ENCODE data around the gene LMBR1L. TPM values are rescaled to one million over a fixed set of nuclear protein-coding genes. Genes with fewer than 3 reads are reported as not detected.
A peak's percentile ranks its signal among the peaks of the same experiment; 100 is the strongest.
"Not testable (repeated sequence)": the region's sequence is repeated elsewhere in the genome, so short reads cannot be mapped to it uniquely, and the experiment has no call there.

LMBR1L gene
- polyA plus RNA-seq, 1 donor from 2014 or later = 37.3 TPM

GRCh38 chr12:49130151-49131050 is 19.8 kb upstream of the LMBR1L start:
- H3K4me1 Mint-ChIP-seq = peaks cover 32 to 39% (median 39%) of the 10 kb centered on the region in 3 donors

GRCh38 chr12:49129332-49130150 is 18.9 kb upstream of the LMBR1L start:
- Mint-ChIP-seq H3K4me1 (peaks cover 30 to 39% (median 37%) of the 10 kb centered on the region in 3 donors), H3K4me3 (peak overlapping the region; percentile 96 to 99 (median 98)), H3K36me3 (peaks cover 8% of the 10 kb centered on the region), H3K27me3 (no peaks in the 10 kb centered on the region), H3K9me3 (no peaks in the 10 kb centered on the region), H3K27ac (peak overlapping the region; percentile 97 to 99 (median 98))

More at GRCh38 chr12:49130151-49131050, 19.8 kb upstream of the LMBR1L start:
- H3K27ac Mint-ChIP-seq = peak overlapping the region; percentile 97 to 99 (median 98)
- H3K4me3 Mint-ChIP-seq = peak overlapping the region; percentile 96 to 99 (median 98)
- H3K36me3 Mint-ChIP-seq = peaks cover 8% of the 10 kb centered on the region
- no peaks in the 10 kb centered on the region for H3K9me3 Mint-ChIP-seq
- no peaks in the 10 kb centered on the region for H3K27me3 Mint-ChIP-seq

DNA sequence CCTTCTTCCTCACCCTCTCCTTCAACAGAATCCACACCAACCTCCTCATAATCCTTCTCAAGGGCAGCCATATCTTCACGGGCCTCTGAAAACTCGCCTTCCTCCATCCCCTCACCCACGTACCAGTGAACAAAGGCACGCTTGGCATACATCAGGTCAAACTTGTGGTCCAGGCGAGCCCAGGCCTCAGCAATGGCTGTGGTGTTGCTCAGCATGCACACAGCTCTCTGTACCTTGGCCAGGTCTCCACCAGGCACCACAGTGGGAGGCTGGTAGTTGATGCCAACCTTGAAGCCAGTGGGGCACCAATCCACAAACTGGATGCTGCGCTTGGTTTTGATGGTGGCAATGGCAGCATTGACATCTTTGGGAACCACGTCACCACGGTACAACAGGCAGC is 17.3 kb upstream of the LMBR1L start:
- H3K4me1 Mint-ChIP-seq = peaks cover 26 to 31% (median 29%) of the 10 kb centered on the region in 3 donors
- H3K27me3 Mint-ChIP-seq, H3K36me3 Mint-ChIP-seq, H3K9me3 Mint-ChIP-seq: not testable (repeated sequence)
- H3K4me3 Mint-ChIP-seq = peak overlapping the region in 1 of 4 donors; percentile 81
- H3K27ac Mint-ChIP-seq = peak overlapping the region in 2 of 3 donors; percentile 28 to 75

DNA sequence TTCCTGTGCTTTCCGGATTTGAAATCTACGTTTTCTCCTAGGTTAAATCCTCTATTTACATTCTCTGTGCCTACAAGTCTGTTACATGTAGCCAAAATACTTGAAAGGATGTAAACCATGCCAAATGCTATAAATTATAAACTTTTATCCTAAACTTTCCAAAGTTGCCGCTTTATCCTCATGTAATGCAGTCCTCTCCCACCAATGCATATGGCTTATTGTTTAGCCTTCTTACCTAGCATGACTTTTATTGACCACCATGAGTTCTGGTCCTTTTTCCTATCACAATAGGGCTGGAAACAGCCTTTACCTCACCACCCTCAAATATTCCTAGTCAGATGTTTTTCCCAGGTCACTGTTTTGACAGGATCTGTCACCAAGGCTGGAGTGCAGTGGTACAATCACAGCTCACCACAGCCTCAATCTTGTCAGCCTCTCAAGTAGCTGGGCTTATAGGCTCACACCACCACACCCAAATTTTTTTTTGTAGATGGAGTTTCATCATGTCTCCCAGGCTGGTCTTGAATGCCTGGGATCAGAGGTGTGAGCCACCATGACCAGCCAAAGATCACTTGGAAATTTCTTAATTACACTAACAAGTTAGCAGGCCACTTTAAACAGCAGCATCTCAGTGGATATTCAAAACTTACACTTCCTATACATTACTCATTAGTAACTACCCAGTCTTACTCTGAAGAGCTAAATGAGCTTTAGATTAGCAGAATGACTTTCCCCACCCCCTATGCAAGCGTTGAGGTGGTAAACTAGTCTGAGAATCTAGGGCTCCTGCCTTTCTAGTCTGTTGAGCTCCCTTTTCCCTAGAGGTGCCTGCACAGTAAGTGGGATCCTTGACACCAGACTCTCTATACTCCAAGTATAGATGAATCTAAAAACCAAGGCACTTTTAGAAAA is 16.5 kb upstream of the LMBR1L start:
- Mint-ChIP-seq H3K4me3 (peak overlapping the region in 1 of 4 donors; percentile 81), H3K27ac (peak overlapping the region; percentile 0 to 75 (median 28))

DNA sequence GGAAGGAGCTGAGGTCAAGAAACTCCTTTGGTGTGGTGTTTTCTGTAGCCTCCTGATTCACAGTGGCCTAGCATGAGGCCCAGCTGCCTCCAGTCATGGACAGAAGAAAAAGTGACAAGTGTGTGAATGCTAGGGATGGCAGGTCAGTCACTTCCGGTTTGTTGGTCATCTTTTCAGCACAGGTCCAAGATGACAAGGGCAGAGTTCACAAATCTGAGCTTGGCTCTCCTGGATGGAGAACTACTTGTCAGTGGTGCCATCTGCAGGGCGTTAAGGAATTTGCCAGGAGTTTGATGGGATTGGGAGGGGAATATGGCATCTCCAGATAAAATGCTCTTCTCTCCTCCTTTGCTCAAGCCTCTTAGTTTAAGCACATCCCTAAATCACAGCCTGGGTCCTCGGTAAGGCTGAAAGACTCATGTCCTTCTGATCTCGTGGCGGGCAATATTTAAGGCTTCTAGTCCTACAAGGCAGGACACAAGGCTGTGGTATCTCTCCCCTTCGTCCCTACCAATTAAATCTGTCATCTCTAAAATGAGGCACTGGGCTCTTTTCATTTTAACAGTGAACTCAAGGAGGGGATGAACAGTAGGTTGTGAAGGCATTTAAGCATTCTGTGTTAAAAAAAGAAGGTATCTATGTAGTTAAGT is 10.5 kb upstream of the LMBR1L start:
- Mint-ChIP-seq H3K27me3 (peaks cover 4% of the 10 kb centered on the region), H3K27ac (no peak overlapping the region), H3K4me3 (no peak overlapping the region), H3K9me3 (no peaks in the 10 kb centered on the region), H3K4me1 (peaks cover 0 to 1% (median 1%) of the 10 kb centered on the region in 3 donors), H3K36me3 (peaks cover 1% of the 10 kb centered on the region)

More for the DNA sequence above, 16.5 kb upstream of the LMBR1L start:
- no peaks in the 10 kb centered on the region for H3K27me3 Mint-ChIP-seq
- H3K4me1 Mint-ChIP-seq = peaks cover 18 to 23% (median 22%) of the 10 kb centered on the region in 3 donors
- H3K9me3 Mint-ChIP-seq = no peaks in the 10 kb centered on the region
- peaks cover 8% of the 10 kb centered on the region for H3K36me3 Mint-ChIP-seq

- Mint-ChIP-seq H3K36me3 (no peaks in the 10 kb centered on the region), H3K9me3 (no peaks in the 10 kb centered on the region), H3K27me3 (peaks cover 2% of the 10 kb centered on the region), H3K4me1 (peaks cover 22 to 25% (median 23%) of the 10 kb centered on the region in 3 donors), H3K4me3 (peak overlapping the region; percentile 97 to 99 (median 98)), H3K27ac (peak overlapping the region; percentile 69 to 98 (median 96))
Observed at GRCh38 chr12:49111206-49111605, 559 bp upstream of the LMBR1L start.

DNA sequence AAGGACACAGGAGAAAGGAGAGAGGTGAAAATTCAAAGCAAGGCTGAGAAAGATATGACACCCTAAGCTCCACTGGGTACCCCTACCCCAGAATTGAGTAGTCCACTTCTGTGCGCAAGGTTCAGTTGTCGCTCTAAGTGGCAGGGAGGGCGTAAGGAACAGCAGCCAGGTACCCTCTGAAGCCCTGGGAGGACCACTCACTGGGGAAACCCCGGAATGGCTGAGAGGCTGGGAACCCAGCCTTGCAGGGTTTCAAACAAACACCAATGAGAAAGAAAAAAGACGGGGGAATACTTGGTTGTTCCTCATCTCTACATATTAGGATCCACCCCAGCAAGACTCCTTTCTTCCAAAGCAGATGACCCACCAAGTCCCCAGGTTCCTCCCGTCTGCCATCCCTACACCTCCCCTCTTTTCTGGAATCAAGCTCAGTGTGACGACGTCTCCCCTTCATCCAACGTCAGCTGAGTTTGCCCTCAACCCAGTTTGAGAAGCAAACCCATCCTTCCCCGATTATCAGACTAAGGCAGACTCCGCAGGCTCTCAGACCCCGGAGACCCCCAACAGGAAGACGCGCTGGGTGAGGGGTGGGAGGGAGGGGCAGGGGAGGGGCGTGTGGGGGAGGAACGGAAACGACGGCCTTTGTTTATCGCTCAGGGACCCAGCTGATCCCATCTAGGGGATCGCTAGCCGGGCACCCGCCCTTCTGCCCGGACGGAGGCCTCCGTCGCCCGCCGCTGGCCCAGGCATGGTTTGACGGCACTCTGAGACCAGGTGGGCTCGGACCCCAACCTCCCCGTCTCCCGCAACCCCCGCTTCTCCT is 795 bp downstream of the LMBR1L start:
- no peaks in the 10 kb centered on the region for H3K36me3 Mint-ChIP-seq
- peaks cover 2% of the 10 kb centered on the region for H3K27me3 Mint-ChIP-seq
- H3K4me3 Mint-ChIP-seq = peak overlapping the region; percentile 97 to 99 (median 98)
- H3K27ac Mint-ChIP-seq = peak overlapping the region; percentile 69 to 98 (median 96)
- no peaks in the 10 kb centered on the region for H3K9me3 Mint-ChIP-seq
- peaks cover 24 to 29% (median 27%) of the 10 kb centered on the region in 3 donors for H3K4me1 Mint-ChIP-seq

GRCh38 chr12:49108958-49109404 is 1.7 kb downstream of the LMBR1L start:
- Mint-ChIP-seq H3K4me1 (peaks cover 24 to 31% (median 29%) of the 10 kb centered on the region in 3 donors), H3K9me3 (no peaks in the 10 kb centered on the region)

GRCh38 chr12:49105504-49106084 is 5.1 kb downstream of the LMBR1L start:
- Mint-ChIP-seq H3K27me3 (no peaks in the 10 kb centered on the region), H3K27ac (peak overlapping the region in 1 of 3 donors; percentile 74), H3K4me1 (peaks cover 19 to 26% (median 24%) of the 10 kb centered on the region in 3 donors), H3K36me3 (peaks cover 6% of the 10 kb centered on the region), H3K4me3 (peak overlapping the region in 1 of 4 donors; percentile 50), H3K9me3 (no peaks in the 10 kb centered on the region)

More at GRCh38 chr12:49108958-49109404, 1.7 kb downstream of the LMBR1L start:
- H3K27me3 Mint-ChIP-seq = peaks cover 2% of the 10 kb centered on the region
- H3K4me3 Mint-ChIP-seq = peak overlapping the region; percentile 97 to 99 (median 98)
- peak overlapping the region; percentile 39 to 98 (median 69) for H3K27ac Mint-ChIP-seq
- peaks cover 2% of the 10 kb centered on the region for H3K36me3 Mint-ChIP-seq

GRCh38 chr12:49104822-49105221 is 5.8 kb downstream of the LMBR1L start:
- H3K27ac Mint-ChIP-seq = no peak overlapping the region
- no peaks in the 10 kb centered on the region for H3K9me3 Mint-ChIP-seq
- peaks cover 9% of the 10 kb centered on the region for H3K36me3 Mint-ChIP-seq
- peaks cover 18 to 23% (median 22%) of the 10 kb centered on the region in 3 donors for H3K4me1 Mint-ChIP-seq
- H3K4me3 Mint-ChIP-seq = no peak overlapping the region
- H3K27me3 Mint-ChIP-seq = no peaks in the 10 kb centered on the region

DNA sequence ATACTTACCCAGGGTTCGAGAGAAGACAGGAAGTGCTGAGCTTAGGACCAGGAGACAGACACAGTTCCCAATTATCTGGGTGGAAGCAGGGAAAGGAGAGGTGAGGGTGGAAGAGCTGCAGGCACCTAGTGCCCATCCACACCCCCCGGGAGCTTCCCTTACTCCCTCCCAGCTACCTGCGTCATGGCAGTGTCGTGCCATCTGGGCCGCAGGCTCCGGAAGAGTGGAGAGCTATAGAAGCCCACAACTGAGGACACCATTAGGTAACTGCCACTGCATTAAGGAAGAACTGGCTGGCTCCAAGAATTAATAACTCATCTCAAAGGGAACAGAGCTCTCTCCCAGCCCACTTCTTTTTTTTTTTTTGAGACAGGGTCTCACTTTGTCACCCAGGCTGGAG is 10.3 kb downstream of the LMBR1L start:
- Mint-ChIP-seq H3K4me3 (no peak overlapping the region), H3K4me1 (peaks cover 0 to 8% (median 0%) of the 10 kb centered on the region in 3 donors), H3K27ac (no peak overlapping the region), H3K36me3 (peaks cover 11% of the 10 kb centered on the region), H3K9me3 (no peaks in the 10 kb centered on the region), H3K27me3 (peaks cover 1% of the 10 kb centered on the region)

- peaks cover 8% of the 10 kb centered on the region for H3K36me3 Mint-ChIP-seq
- H3K4me3 Mint-ChIP-seq = no peak overlapping the region
- H3K27ac Mint-ChIP-seq = peak overlapping the region in 2 of 3 donors; percentile 35 to 50
- H3K4me1 Mint-ChIP-seq = peaks cover 5 to 15% (median 7%) of the 10 kb centered on the region in 3 donors
- peaks cover 14% of the 10 kb centered on the region for H3K27me3 Mint-ChIP-seq
- no peaks in the 10 kb centered on the region for H3K9me3 Mint-ChIP-seq
Observed at GRCh38 chr12:49098703-49099102, 11.9 kb downstream of the LMBR1L start.

Data from IgD-negative memory B cell (primary cell).